Fibroblast of mammary gland (primary cell): Measurements from ENCODE around the gene AUTS2.

Experiments used
- DNase-seq: peaks from one replicate; pipeline ENCODE4 v3.0.0-alpha.2; 2010; ENCODE audit warnings: low read depth
- H3K4me3 ChIP-seq: 2 replicates; pipeline ENCODE4 v1.5.1; 2011; ENCODE audit warnings: low read depth, mild to moderate bottlenecking, low read length, moderate library complexity; ENCODE audit not compliant: control insufficient read depth
- CTCF ChIP-seq: conservative IDR thresholded peaks from 2 replicates; pipeline ENCODE4 v1.5.1; 2011; ENCODE audit warnings: low read depth, low read length, inconsistent platforms; ENCODE audit not compliant: control insufficient read depth, insufficient read depth

Gene AUTS2

DNA sequence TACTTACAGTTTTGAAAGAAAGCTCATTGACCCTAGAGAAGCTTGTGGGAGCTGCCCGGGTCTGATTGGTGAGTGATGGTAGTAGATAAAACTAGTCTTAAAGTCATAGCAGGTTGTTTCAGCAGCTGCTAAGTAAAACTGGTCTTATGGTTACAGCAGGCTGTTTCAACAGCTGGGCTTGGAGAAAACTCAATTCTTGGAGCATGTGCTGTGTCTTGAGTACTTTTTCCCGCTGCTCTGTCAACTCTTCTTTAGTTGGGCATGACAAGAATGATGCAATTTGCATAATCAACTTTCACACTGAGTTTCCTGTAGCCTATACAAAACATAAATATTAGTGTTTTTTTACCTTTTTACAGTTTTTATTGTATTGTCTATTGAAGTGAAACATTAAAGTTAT lies 707.9 kb downstream of the AUTS2 start:
- TF ChIP-seq CTCF, result no peak
- no peak for DNase-seq
- H3K4me3 ChIP-seq, result no peak overlapping the region

DNA sequence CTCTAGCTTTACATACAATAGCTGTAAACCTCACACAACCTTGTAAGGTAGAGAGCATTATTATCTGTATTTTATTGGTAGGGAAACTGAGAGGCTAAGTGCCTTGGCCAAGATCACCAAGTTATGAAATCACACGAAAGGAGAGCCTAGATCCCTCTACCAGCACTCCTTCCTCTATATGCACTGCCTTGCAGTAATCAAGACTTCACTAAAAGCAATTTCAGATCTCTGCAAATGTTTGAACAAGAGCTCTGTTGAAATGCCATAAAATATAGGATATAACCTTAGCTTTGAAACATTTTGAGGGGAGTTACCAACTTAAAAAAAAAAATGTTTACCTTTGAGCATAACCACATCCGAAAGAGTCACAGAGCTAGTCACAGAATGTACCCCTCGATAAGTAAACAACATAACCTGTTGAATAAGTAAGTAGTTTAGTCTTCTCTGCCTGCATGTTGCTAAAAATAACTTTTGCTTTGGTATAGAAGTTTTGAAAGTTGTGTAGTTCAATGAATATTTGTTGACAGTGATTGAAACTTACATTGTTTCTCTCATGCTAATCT lies 709.4 kb downstream of the AUTS2 start:
- DNase-seq, result peak; percentile 18
- no peak overlapping the region for H3K4me3 ChIP-seq
- TF ChIP-seq CTCF, result no peak

DNA sequence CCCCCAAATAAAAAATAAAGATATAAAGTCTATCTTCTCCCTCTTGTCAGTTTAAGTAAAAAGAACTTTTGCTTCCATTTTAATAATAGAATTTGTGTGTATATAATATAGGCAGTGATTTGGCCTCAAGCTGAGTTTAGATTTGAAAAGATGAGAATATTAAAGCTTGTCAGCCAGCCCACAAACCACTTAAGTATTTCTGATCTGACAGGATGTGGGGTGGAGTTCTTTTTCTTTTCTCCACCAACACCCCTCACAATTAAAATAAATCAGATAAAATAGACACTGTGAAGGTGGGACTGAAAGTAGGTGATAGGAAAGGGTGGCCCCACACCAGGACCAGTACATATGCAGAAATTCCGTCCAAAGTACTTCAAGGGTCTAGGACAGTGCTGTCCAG lies 714.1 kb downstream of the AUTS2 start:
- DNase-seq, result no peak
- no peak overlapping the region for H3K4me3 ChIP-seq
- no peak for TF ChIP-seq CTCF

DNA sequence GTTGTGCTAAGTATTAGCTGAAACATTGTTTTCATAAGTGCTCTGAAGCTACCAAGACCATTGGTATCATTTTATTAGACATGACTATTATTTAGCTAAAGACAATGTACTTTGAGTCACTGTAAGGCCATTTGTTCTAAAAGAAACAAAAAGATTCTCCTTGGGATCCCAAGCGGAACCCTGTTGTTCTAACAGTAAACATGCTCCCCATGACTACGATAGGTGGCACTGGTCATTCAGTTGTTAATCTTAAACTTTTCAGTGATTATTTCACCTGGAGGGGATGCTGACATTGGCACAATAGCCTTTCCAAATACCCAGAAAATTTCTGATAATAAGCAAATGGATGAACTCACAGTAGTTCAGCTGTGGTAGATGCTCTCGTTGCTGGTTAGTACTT lies 715.0 kb downstream of the AUTS2 start:
- TF ChIP-seq CTCF, result no peak
- DNase-seq, result no peak
- no peak overlapping the region for H3K4me3 ChIP-seq

- no peak overlapping the region for H3K4me3 ChIP-seq
- no peak for TF ChIP-seq CTCF
- no peak for DNase-seq
These were observed 715.4 kb downstream of the AUTS2 start for GRCh38 chr7:70313687-70314086.

DNA sequence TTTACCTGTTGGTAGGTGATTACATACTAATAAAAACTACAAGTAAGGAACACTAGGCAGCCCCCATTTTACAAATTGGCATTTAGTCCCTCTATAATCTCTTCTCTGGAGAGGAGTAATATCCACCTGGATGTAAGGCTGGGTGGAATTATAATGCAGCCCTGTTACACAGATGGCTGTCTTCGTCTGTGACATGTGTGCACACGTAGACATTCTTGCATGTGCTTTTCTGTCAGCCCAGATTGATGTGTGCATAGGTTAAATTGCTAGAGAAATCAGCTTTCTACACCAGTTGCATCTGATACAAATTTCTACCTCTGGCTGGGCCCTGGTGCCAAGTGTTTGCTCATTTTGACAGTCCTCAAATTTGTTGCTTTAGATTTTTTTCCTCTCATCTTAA lies 715.9 kb downstream of the AUTS2 start:
- no peak for DNase-seq
- no peak for TF ChIP-seq CTCF

GRCh38 chr7:70316745-70317144 lies 718.5 kb downstream of the AUTS2 start:
- H3K4me3 ChIP-seq, result no peak overlapping the region
- no peak for TF ChIP-seq CTCF
- DNase-seq, result no peak

More for the DNA sequence above, 715.9 kb downstream of the AUTS2 start:
- no peak overlapping the region for H3K4me3 ChIP-seq
